Esophagus mucosa (tissue), 1 donor: Measurements from ENCODE around the gene RACGAP1. TPM values are rescaled to one million over a fixed set of nuclear protein-coding genes. Genes with fewer than 3 reads are reported as not detected.

Experiments
- ATAC-seq: fragments of 200-7000 bp; cut with Tn5 transposase; one replicate; pipeline ENCODE4 v1.9.1; 2020
- total RNA-seq: library from RNA; stranded (reverse); gene quantifications from one replicate; pipeline ENCODE4 v1.2.4, GENCODE V29; 2023
- donor health status: DM: yes; HTN: yes; CAD: no.

Gene RACGAP1
- total RNA-seq, 1 donor from 2014 or later, result 47.6 TPM

- ATAC-seq, result no peak
Measured at GRCh38 chr12:49985981-49986380, 39.3 kb downstream of the RACGAP1 start.

- no peak for ATAC-seq
Measured at GRCh38 chr12:49984476-49985359, 40.6 kb downstream of the RACGAP1 start.

- ATAC-seq, result peak; percentile 55
Measured at GRCh38 chr12:49983892-49984291, 41.4 kb downstream of the RACGAP1 start.

- no peak for ATAC-seq
Measured at GRCh38 chr12:49982246-49983087, 42.8 kb downstream of the RACGAP1 start.

- no peak for ATAC-seq
Measured at GRCh38 chr12:49980501-49981349, 44.6 kb downstream of the RACGAP1 start.

- ATAC-seq, result no peak
Measured at GRCh38 chr12:49979791-49980190, 45.5 kb downstream of the RACGAP1 start.

GRCh38 chr12:49979016-49979586, 46.2 kb downstream of the RACGAP1 start:
- ATAC-seq, result no peak

- ATAC-seq, result no peak
Measured at GRCh38 chr12:49978125-49978524, 47.2 kb downstream of the RACGAP1 start.

GRCh38 chr12:49976557-49976956, 48.7 kb downstream of the RACGAP1 start:
- no peak for ATAC-seq

GRCh38 chr12:49975318-49975761, 50.0 kb downstream of the RACGAP1 start:
- ATAC-seq, result no peak

- ATAC-seq, result no peak
Measured at GRCh38 chr12:49974677-49975317, 50.5 kb downstream of the RACGAP1 start.

- ATAC-seq, result no peak
Measured at GRCh38 chr12:49974231-49974675, 51.0 kb downstream of the RACGAP1 start.

- no peak for ATAC-seq
Measured at GRCh38 chr12:49973361-49973830, 51.9 kb downstream of the RACGAP1 start.

GRCh38 chr12:49972641-49973360, 52.5 kb downstream of the RACGAP1 start, which contains the start of gene AQP6:
AQP6 (plus strand) TSS chr12:49972947; CDS start chr12:49973174, 227 bp downstream.
- no peak for ATAC-seq

GRCh38 chr12:49972129-49972528, 53.2 kb downstream of the RACGAP1 start:
- ATAC-seq, result no peak

- ATAC-seq, result peak; percentile 23
Measured at GRCh38 chr12:49971141-49971540, 54.2 kb downstream of the RACGAP1 start.

GRCh38 chr12:49970658-49971057, 54.6 kb downstream of the RACGAP1 start:
- ATAC-seq, result no peak

GRCh38 chr12:49969651-49970429, 55.5 kb downstream of the RACGAP1 start:
- no peak for ATAC-seq

- no peak for ATAC-seq
Measured at GRCh38 chr12:49969027-49969426, 56.3 kb downstream of the RACGAP1 start.

GRCh38 chr12:49968471-49968870, 56.8 kb downstream of the RACGAP1 start:
- ATAC-seq, result no peak
